Measurements from ENCODE around the gene RAB8B. TPM values are rescaled to one million over a fixed set of nuclear protein-coding genes. Genes with fewer than 3 reads are reported as not detected.

The RAB8B gene
- total RNA-seq, 4 donors from 2014 or later, result 18.7 to 41.0 (median 35.5) TPM

GRCh38 chr15:63185206-63185605, 4.2 kb upstream of the RAB8B start:
- intact Hi-C loops (cut with DNase I), result no loop called here
- Histone ChIP-seq H3K9me3 (no peaks in the 10 kb centered on the region), H3K4me3 (no peak overlapping the region), H3K36me3 (no peaks in the 10 kb centered on the region), H3K27ac (replicated peaks in 1 of 4) (no peak overlapping the region), H3K4me1 (peaks cover 0 to 10% (median 9%) of the 10 kb centered on the region in 4 donors), H3K27me3 (no peaks in the 10 kb centered on the region)
- DNase-seq (ENCODE audit: extremely low spot score), result no peak
- WGBS, result 82% methylated on average over 2 of the region's 2 CpGs
- TF ChIP-seq CTCF (IDR thresholded peaks at IDR 0.05) (no peak), POLR2A (IDR thresholded peaks at IDR 0.05; ENCODE audit: low read depth) (no peak), EP300 (IDR thresholded peaks at IDR 0.05) (no peak), POLR2AphosphoS5 (IDR thresholded peaks at IDR 0.05) (no peak)

GRCh38 chr15:63186065-63186464, 3.3 kb upstream of the RAB8B start:
- intact Hi-C loops (cut with DNase I), result no loop called here
- Histone ChIP-seq H3K27ac (replicated peaks in 1 of 4) (no peak overlapping the region), H3K36me3 (no peaks in the 10 kb centered on the region), H3K4me3 (no peak overlapping the region), H3K4me1 (peaks cover 0 to 19% (median 18%) of the 10 kb centered on the region in 4 donors), H3K27me3 (no peaks in the 10 kb centered on the region), H3K9me3 (no peaks in the 10 kb centered on the region)
- 66% methylated on average over 2 of the region's 2 CpGs for WGBS
- DNase-seq (ENCODE audit: extremely low spot score), result no peak
- TF ChIP-seq EP300 (IDR thresholded peaks at IDR 0.05) (no peak), CTCF (IDR thresholded peaks at IDR 0.05) (no peak), POLR2AphosphoS5 (IDR thresholded peaks at IDR 0.05) (no peak), POLR2A (IDR thresholded peaks at IDR 0.05; ENCODE audit: low read depth) (no peak)

- TF ChIP-seq EP300 (IDR thresholded peaks at IDR 0.05), result no peak
- TF ChIP-seq POLR2A (IDR thresholded peaks at IDR 0.05; ENCODE audit: low read depth), result no peak
- TF ChIP-seq CTCF (IDR thresholded peaks at IDR 0.05), result no peak
- TF ChIP-seq POLR2AphosphoS5 (IDR thresholded peaks at IDR 0.05), result no peak
- WGBS, result 86% methylated on average over 4 of the region's 5 CpGs
- intact Hi-C loops (cut with DNase I), result no loop called here
- DNase-seq (ENCODE audit: extremely low spot score), result no peak
- Histone ChIP-seq H3K27me3 (no peaks in the 10 kb centered on the region), H3K4me1 (peaks cover 3 to 33% (median 32%) of the 10 kb centered on the region in 4 donors), H3K9me3 (no peaks in the 10 kb centered on the region), H3K27ac (replicated peaks in 1 of 4) (no peak overlapping the region), H3K4me3 (no peak overlapping the region), H3K36me3 (no peaks in the 10 kb centered on the region)
Measured at GRCh38 chr15:63187589-63188226, 1.7 kb upstream of the RAB8B start.

- no peak for TF ChIP-seq CTCF (IDR thresholded peaks at IDR 0.05)
- no peak for TF ChIP-seq POLR2A (IDR thresholded peaks at IDR 0.05; ENCODE audit: low read depth)
- no peak for TF ChIP-seq EP300 (IDR thresholded peaks at IDR 0.05)
- TF ChIP-seq POLR2AphosphoS5 (IDR thresholded peaks at IDR 0.05), result no peak
- DNase-seq (ENCODE audit: extremely low spot score), result no peak
- H3K4me3 ChIP-seq, result peak overlapping the region; percentile 69 to 89 (median 81)
- no peaks in the 10 kb centered on the region for H3K27me3 ChIP-seq
- intact Hi-C loops (cut with DNase I), result no loop called here
- no peaks in the 10 kb centered on the region for H3K9me3 ChIP-seq
- peak overlapping the region; percentile 85 to 92 (median 88) for H3K27ac ChIP-seq (replicated peaks in 1 of 4)
- no peaks in the 10 kb centered on the region for H3K36me3 ChIP-seq
- peaks cover 3 to 39% (median 37%) of the 10 kb centered on the region in 4 donors for H3K4me1 ChIP-seq
- 42% methylated on average over 10 of the region's 10 CpGs for WGBS
Measured at GRCh38 chr15:63188247-63188925, 1.0 kb upstream of the RAB8B start.
